IMR-90 (cell line): ENCODE data around the gene KIDINS220. TPM values are rescaled to one million over a fixed set of nuclear protein-coding genes. Genes with fewer than 3 reads are reported as not detected.

ENCODE experiments used
- ATAC-seq: fragments of 200-7000 bp; cut with Tn5 transposase; 2 replicates; pipeline ENCODE4 v1.9.1; 2020; ENCODE audit warnings: low read depth, mild to moderate bottlenecking, moderate library complexity
- BruUV-seq: library from RNA; stranded (reverse); fragments of 400-500 nt; replicated peaks from 2 replicates; lab custom pipeline; 2021; lab: Mats Ljungman, UMichigan
- CTCF ChIA-PET: fragments of 300-600 bp; formaldehyde crosslinking; extraction: SDS; loops from one replicate; lab custom pipeline; 2021; ENCODE audit warnings: antibody characterized with exemption; lab: Yijun Ruan, JAX
- POLR2A ChIA-PET: fragments of 300-600 bp; sonication (Branson Sonifier 250); formaldehyde crosslinking; loops from one replicate; lab custom pipeline; 2022; ENCODE audit warnings: antibody characterized with exemption; ENCODE audit not compliant: unreplicated experiment; lab: Charles Lee
- DNase-seq: peaks from one replicate; pipeline ENCODE4 v3.0.0; 2013
- H2AFZ ChIP-seq: replicated peaks from 2 replicates; pipeline ENCODE3; 2013; ENCODE audit warnings: low read length, mild to moderate bottlenecking; ENCODE audit not compliant: poor library complexity
- H2AK5ac ChIP-seq: 2 replicates; pipeline ENCODE4 v1.6.1; 2013; ENCODE audit warnings: low read depth, low read length, inconsistent platforms
- H2AK9ac ChIP-seq: replicated peaks from 2 replicates; pipeline ENCODE3; 2013; ENCODE audit warnings: mild to moderate bottlenecking, low read depth, low read length, moderate library complexity; ENCODE audit not compliant: poor library complexity
- H2BK120ac ChIP-seq: 2 replicates; pipeline ENCODE4 v1.6.1; 2013; ENCODE audit warnings: low read depth, low read length, inconsistent platforms
- H2BK15ac ChIP-seq: 3 replicates; pipeline ENCODE4 v1.6.1; 2013; ENCODE audit warnings: low read depth, low read length, inconsistent platforms
- H2BK20ac ChIP-seq: 2 replicates; pipeline ENCODE4 v1.6.1; 2013; ENCODE audit warnings: low read depth, mild to moderate bottlenecking, inconsistent platforms, low read length, moderate library complexity
- H2BK5ac ChIP-seq: 2 replicates; pipeline ENCODE4 v1.6.1; 2013; ENCODE audit warnings: mild to moderate bottlenecking, low read depth, low read length, inconsistent platforms; ENCODE audit not compliant: poor library complexity, severe bottlenecking
- H3K14ac ChIP-seq: replicated peaks from 2 replicates; pipeline ENCODE4 v1.6.1; 2013; ENCODE audit warnings: low read depth, low read length, inconsistent platforms
- H3K18ac ChIP-seq: 2 replicates; pipeline ENCODE4 v1.6.1; 2013; ENCODE audit warnings: low read depth, low read length, control low read depth
- H3K23ac ChIP-seq: 2 replicates; pipeline ENCODE4 v1.6.1; 2013; ENCODE audit warnings: low read depth, low read length, inconsistent platforms
- H3K27ac ChIP-seq: 2 replicates; pipeline ENCODE4 v1.5.1; 2013; ENCODE audit warnings: mild to moderate bottlenecking, control low read depth, low read length; ENCODE audit not compliant: insufficient read depth
- H3K27me3 ChIP-seq: 2 replicates; pipeline ENCODE4 v1.6.1; 2013; ENCODE audit warnings: low read length; ENCODE audit not compliant: control insufficient read depth, insufficient read depth
- H3K36me3 ChIP-seq: 2 replicates; pipeline ENCODE4 v1.6.1; 2013; ENCODE audit warnings: low read length, mixed read lengths; ENCODE audit not compliant: control insufficient read depth, insufficient read depth
- H3K4ac ChIP-seq: 2 replicates; pipeline ENCODE4 v1.6.1; 2013; ENCODE audit warnings: low read depth, low read length, inconsistent platforms
- H3K4me1 ChIP-seq: 2 replicates; pipeline ENCODE4 v1.6.1; 2013; ENCODE audit warnings: low read length, mixed read lengths; ENCODE audit not compliant: control insufficient read depth, insufficient read depth
- H3K4me2 ChIP-seq: 2 replicates; pipeline ENCODE4 v1.6.1; 2013; ENCODE audit warnings: low read depth, mild to moderate bottlenecking, control low read depth, low read length, moderate library complexity
- H3K4me3 ChIP-seq: 2 replicates; pipeline ENCODE4 v1.5.1; 2013; ENCODE audit warnings: low read depth, mild to moderate bottlenecking, control low read depth, low read length, moderate library complexity; ENCODE audit not compliant: insufficient read depth
- H3K56ac ChIP-seq: 2 replicates; pipeline ENCODE4 v1.6.1; 2013; ENCODE audit warnings: low read length, inconsistent platforms; ENCODE audit not compliant: insufficient read depth; ENCODE audit errors: extremely low read depth
- H3K79me1 ChIP-seq, 2 experiments: 2 replicates each; pipeline ENCODE4 v1.6.1; 2013; ENCODE audit warnings: low read length in 2 of 2, inconsistent platforms in 1 of 2, low read depth in 1 of 2
- H3K9ac ChIP-seq: 2 replicates; pipeline ENCODE4 v1.6.1; 2013; ENCODE audit warnings: low read depth, low read length, control low read depth
- H3K9me1 ChIP-seq: 2 replicates; pipeline ENCODE4 v1.6.1; 2013; ENCODE audit warnings: low read length, inconsistent platforms; ENCODE audit not compliant: insufficient read depth
- H3K9me3 ChIP-seq: 2 replicates; pipeline ENCODE4 v1.6.1; 2013; ENCODE audit warnings: low read length; ENCODE audit not compliant: control insufficient read depth, insufficient read depth
- H4K20me1 ChIP-seq: 2 replicates; pipeline ENCODE4 v1.6.1; 2013; ENCODE audit warnings: low read length, inconsistent platforms; ENCODE audit not compliant: insufficient read depth
- H4K5ac ChIP-seq: 2 replicates; pipeline ENCODE4 v1.6.1; 2013; ENCODE audit warnings: mild to moderate bottlenecking, low read depth, low read length, control low read depth
- H4K8ac ChIP-seq, 2 experiments: 2 replicates each; pipeline ENCODE4 v1.6.1; 2013; ENCODE audit warnings: low read depth in 2 of 2, low read length in 2 of 2, control low read depth in 1 of 2, inconsistent platforms in 1 of 2
- H4K91ac ChIP-seq: 2 replicates; pipeline ENCODE4 v1.6.1; 2013; ENCODE audit warnings: low read depth, low read length, inconsistent platforms; ENCODE audit not compliant: insufficient read depth
- BHLHE40 ChIP-seq: fragments of 150-350 bp; IDR thresholded peaks from 2 replicates; pipeline ENCODE4 v1.6.1; 2016; ENCODE audit warnings: mild to moderate bottlenecking, low read depth, low read length
- CEBPB ChIP-seq: IDR thresholded peaks from 2 replicates; pipeline ENCODE4 v1.6.1; 2012; ENCODE audit warnings: low read depth, low read length, improper control_type of control experiment
- CHD1 ChIP-seq: IDR thresholded peaks from 2 replicates; pipeline ENCODE4 v1.6.1; 2012; ENCODE audit warnings: low read depth, low read length, improper control_type of control experiment
- FOS ChIP-seq: fragments of 150-350 bp; IDR thresholded peaks from 2 replicates; pipeline ENCODE4 v1.6.1; 2016; ENCODE audit warnings: low read depth, low read length
- MAFK ChIP-seq: IDR thresholded peaks from 2 replicates; pipeline ENCODE4 v1.6.1; 2012; ENCODE audit warnings: low read depth, low read length, improper control_type of control experiment
- MAZ ChIP-seq: IDR thresholded peaks from 2 replicates; pipeline ENCODE4 v1.6.1; 2012; ENCODE audit warnings: low read depth, mild to moderate bottlenecking, low read length, improper control_type of control experiment, moderate library complexity, borderline replicate concordance
- MXI1 ChIP-seq: IDR thresholded peaks from 2 replicates; pipeline ENCODE4 v1.6.1; 2012; ENCODE audit warnings: low read depth, mild to moderate bottlenecking, low read length, moderate library complexity, borderline replicate concordance
- NFE2L2 ChIP-seq: fragments of 150-350 bp; IDR thresholded peaks from 2 replicates; pipeline ENCODE4 v1.6.1; 2016; ENCODE audit warnings: low read depth, mild to moderate bottlenecking, low read length
- POLR2A ChIP-seq: IDR thresholded peaks from 2 replicates; pipeline ENCODE4 v1.6.1; 2012; ENCODE audit warnings: mild to moderate bottlenecking, low read depth, low read length
- RAD21 ChIP-seq: IDR thresholded peaks from 2 replicates; pipeline ENCODE4 v1.6.1; 2012; ENCODE audit warnings: low read length, improper control_type of control experiment
- RCOR1 ChIP-seq: IDR thresholded peaks from 2 replicates; pipeline ENCODE4 v1.6.1; 2012; ENCODE audit warnings: mild to moderate bottlenecking, low read length, improper control_type of control experiment; ENCODE audit not compliant: insufficient replicate concordance
- RFX5 ChIP-seq: IDR thresholded peaks from 2 replicates; pipeline ENCODE4 v1.8.0; 2012; ENCODE audit warnings: low read depth, mild to moderate bottlenecking, low read length, moderate library complexity
- SMC3 ChIP-seq: fragments of 150-350 bp; IDR thresholded peaks from 2 replicates; pipeline ENCODE4 v1.6.1; 2016; ENCODE audit warnings: low read depth, mild to moderate bottlenecking, antibody characterized with exemption, low read length, moderate library complexity
- WGBS, 2 experiments: methylation state at CpG; one replicate each; pipeline versions ENCODE4 v1.1.5 to v1.1.7; 2013; ENCODE audit warnings: missing lambda C conversion rate in 2 of 2; ENCODE audit not compliant: insufficient read length in 1 of 2; ENCODE audit errors: extremely low coverage in 2 of 2; 5-methylcytosine and 5-hydroxymethylcytosine counted together
- dilution Hi-C: fragments of 300-500 bp; cut with HindIII; formaldehyde crosslinking; loops from one replicate; pipeline ENCODE4 v1.14.3; 2018; ENCODE audit warnings: low sequenced_read_pairs; ENCODE audit not compliant: unreplicated experiment
- in situ Hi-C: fragments of 300-500 bp; cut with MboI; formaldehyde crosslinking; loops from 3 replicates; pipeline ENCODE4 v1.14.3; 2019; ENCODE audit warnings: low sequenced_read_pairs, inconsistent platforms, mixed read lengths
- intact Hi-C: fragments of 100-400 bp; cut with micrococcal nuclease; formaldehyde crosslinking; loops from 2 replicates; pipeline ENCODE4 v1.10.0; 2022
- polyA plus RNA-seq, 3 experiments: library from polyadenylated mRNA; depleted of rRNA; stranded (reverse); fragments of >200 nt; gene quantifications; 2 replicates each; pipeline ENCODE4 v1.2.3, GENCODE V29; 2012; ENCODE audit warnings: low replicate concordance in 1 of 3
- total RNA-seq: library from RNA; depleted of rRNA; stranded (reverse); fragments of >200 nt; gene quantifications from 2 replicates; pipeline ENCODE4 v1.2.3, GENCODE V29; 2012
- TF ChIP-seq, protein P1 (sequence below): fragments of 150-350 bp; IDR thresholded peaks from 2 replicates; pipeline ENCODE4 v1.6.1; 2017; ENCODE audit warnings: mild to moderate bottlenecking, antibody characterized with exemption, low read length, low read depth
- TF ChIP-seq, protein P2 (sequence below): conservative IDR thresholded peaks from 2 replicates; pipeline ENCODE4 v1.5.1; 2012; ENCODE audit warnings: mild to moderate bottlenecking, low read depth, low read length, improper control_type of control experiment
- TF ChIP-seq, protein P3 (sequence below): fragments of 150-350 bp; IDR thresholded peaks from 2 replicates; pipeline ENCODE4 v1.6.1; 2016; ENCODE audit warnings: low read depth, mild to moderate bottlenecking, low read length, moderate library complexity, borderline replicate concordance

The KIDINS220 gene
- total and polyA plus RNA-seq, 2 of the 4 experiments (the other 2 are of a cell fraction): 23.1 to 63.4 TPM

DNA sequence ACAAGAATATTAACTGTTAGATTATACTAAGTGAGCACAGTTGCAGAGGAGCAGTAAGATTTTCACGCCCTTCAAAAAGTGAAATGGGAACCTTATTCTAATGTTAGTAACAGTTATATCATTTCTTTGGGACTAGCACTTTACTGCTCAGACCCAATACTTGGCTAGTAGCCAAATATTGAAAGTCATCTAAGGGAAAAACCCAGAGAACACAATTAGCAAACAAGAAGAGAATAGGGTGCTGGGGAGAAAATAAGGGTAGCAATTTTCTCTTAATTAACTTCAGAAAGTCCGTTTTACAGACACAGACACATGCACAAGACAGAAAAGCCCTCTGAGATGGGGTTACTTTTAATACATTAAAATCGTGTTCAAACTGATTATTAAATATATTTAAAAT, 83.8 kb downstream of the KIDINS220 start:
- H3K4ac ChIP-seq: no peak overlapping the region
- CTCF ChIA-PET: no interaction called here
- H2AFZ ChIP-seq: no peak overlapping the region
- no peak overlapping the region for H3K18ac ChIP-seq
- no TSS peak for BruUV-seq
- peaks cover 2 to 4% of the 10 kb centered on the region in 2 experiments; a peak in 2 of 4 replicates for H3K79me1 ChIP-seq
- no peak overlapping the region for H3K4me2 ChIP-seq
- TF ChIP-seq, protein P1, sequence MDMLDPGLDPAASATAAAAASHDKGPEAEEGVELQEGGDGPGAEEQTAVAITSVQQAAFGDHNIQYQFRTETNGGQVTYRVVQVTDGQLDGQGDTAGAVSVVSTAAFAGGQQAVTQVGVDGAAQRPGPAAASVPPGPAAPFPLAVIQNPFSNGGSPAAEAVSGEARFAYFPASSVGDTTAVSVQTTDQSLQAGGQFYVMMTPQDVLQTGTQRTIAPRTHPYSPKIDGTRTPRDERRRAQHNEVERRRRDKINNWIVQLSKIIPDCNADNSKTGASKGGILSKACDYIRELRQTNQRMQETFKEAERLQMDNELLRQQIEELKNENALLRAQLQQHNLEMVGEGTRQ: no peak
- no peak for TF ChIP-seq NFE2L2
- TF ChIP-seq FOS: no peak
- TF ChIP-seq SMC3: no peak
- TF ChIP-seq BHLHE40: no peak
- no peak for TF ChIP-seq MAFK
- TF ChIP-seq, protein P2, sequence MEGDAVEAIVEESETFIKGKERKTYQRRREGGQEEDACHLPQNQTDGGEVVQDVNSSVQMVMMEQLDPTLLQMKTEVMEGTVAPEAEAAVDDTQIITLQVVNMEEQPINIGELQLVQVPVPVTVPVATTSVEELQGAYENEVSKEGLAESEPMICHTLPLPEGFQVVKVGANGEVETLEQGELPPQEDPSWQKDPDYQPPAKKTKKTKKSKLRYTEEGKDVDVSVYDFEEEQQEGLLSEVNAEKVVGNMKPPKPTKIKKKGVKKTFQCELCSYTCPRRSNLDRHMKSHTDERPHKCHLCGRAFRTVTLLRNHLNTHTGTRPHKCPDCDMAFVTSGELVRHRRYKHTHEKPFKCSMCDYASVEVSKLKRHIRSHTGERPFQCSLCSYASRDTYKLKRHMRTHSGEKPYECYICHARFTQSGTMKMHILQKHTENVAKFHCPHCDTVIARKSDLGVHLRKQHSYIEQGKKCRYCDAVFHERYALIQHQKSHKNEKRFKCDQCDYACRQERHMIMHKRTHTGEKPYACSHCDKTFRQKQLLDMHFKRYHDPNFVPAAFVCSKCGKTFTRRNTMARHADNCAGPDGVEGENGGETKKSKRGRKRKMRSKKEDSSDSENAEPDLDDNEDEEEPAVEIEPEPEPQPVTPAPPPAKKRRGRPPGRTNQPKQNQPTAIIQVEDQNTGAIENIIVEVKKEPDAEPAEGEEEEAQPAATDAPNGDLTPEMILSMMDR: no peak
- TF ChIP-seq POLR2A: no peak
- no peak for TF ChIP-seq CHD1
- TF ChIP-seq, protein P3, sequence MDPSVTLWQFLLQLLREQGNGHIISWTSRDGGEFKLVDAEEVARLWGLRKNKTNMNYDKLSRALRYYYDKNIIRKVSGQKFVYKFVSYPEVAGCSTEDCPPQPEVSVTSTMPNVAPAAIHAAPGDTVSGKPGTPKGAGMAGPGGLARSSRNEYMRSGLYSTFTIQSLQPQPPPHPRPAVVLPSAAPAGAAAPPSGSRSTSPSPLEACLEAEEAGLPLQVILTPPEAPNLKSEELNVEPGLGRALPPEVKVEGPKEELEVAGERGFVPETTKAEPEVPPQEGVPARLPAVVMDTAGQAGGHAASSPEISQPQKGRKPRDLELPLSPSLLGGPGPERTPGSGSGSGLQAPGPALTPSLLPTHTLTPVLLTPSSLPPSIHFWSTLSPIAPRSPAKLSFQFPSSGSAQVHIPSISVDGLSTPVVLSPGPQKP: no peak
- TF ChIP-seq RAD21: no peak
- no peak for TF ChIP-seq RFX5
- TF ChIP-seq MAZ: no peak
- TF ChIP-seq MXI1: no peak
- TF ChIP-seq CEBPB: no peak
- no peak for TF ChIP-seq RCOR1
- ATAC-seq (no peak), DNase-seq (no peak)
- H3K4me3 ChIP-seq: no peak overlapping the region
- H3K36me3 ChIP-seq: peaks cover 8% of the 10 kb centered on the region
- H2BK15ac ChIP-seq: no peak overlapping the region
- H3K4me1 ChIP-seq: peaks cover 7% of the 10 kb centered on the region
- intact Hi-C loops (no loop called here), in situ Hi-C loops (loop anchor here (10.0 to 25.0 kb wide), 2 partner anchors 1329 to 1541 kb away; no protein-coding TSS in a partner anchor), dilution Hi-C loops (no loop called here)
- no peak overlapping the region for H4K8ac ChIP-seq
- no peaks in the 10 kb centered on the region; the same call in 1 of the 2 replicates for H3K9me1 ChIP-seq
- no peak overlapping the region for H4K91ac ChIP-seq
- no peak overlapping the region for H2BK120ac ChIP-seq
- H3K9ac ChIP-seq: no peak overlapping the region
- H2AK9ac ChIP-seq: no peak overlapping the region
- POLR2A ChIA-PET: no interaction called here
- WGBS, 2 experiments: no CpG with 5 or more reads among the region's 3 CpGs
- no peak overlapping the region for H3K27ac ChIP-seq
- no peak overlapping the region for H2BK5ac ChIP-seq
- peaks cover 6% of the 10 kb centered on the region for H3K9me3 ChIP-seq
- H3K14ac ChIP-seq: no peak overlapping the region
- H3K56ac ChIP-seq: no peak overlapping the region
- no peak overlapping the region for H2AK5ac ChIP-seq
- no peak overlapping the region for H4K5ac ChIP-seq
- H4K20me1 ChIP-seq: no peaks in the 10 kb centered on the region
- H2BK20ac ChIP-seq: no peak overlapping the region
- H3K23ac ChIP-seq: no peak overlapping the region
- no peaks in the 10 kb centered on the region for H3K27me3 ChIP-seq
